ENCODE measurements around the gene RMND1. TPM values are rescaled to one million over a fixed set of nuclear protein-coding genes. Genes with fewer than 3 reads are reported as not detected.
A peak's percentile ranks its signal among the peaks of the same experiment; 100 is the strongest.

Gene RMND1
- total and polyA plus RNA-seq, 2 of the 13 experiments (the other 11 are each of a cell fraction or from before 2014, with no cell fraction given), result 34.0 to 72.5 TPM

DNA sequence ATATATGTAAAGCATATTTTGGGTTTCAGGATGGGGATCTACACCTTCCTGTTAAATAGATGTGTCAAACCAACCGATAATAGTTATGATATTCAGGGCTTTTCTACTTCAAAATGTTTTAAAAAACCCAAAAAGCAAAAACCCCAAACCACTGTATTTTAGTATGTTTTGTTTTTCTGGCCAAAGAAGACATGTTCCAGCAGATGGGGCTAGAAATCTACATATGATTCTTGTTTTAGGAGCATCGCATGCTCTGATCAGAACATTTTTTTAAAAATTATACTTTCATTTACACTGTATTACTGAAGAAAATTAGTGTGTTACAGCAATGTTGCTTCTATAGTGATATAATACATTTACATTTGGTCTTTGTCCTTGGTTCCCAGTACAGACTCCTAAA, 11.0 kb downstream of the RMND1 start:
- H2AFZ ChIP-seq (ENCODE audit: low read length), result no peak overlapping the region
- ATAC-seq (peak; percentile 3; the same call in 1 of the 3 replicates), DNase-seq (ENCODE audit: low spot score) (no peak), FAIRE-seq (no peak)
- WGBS (ENCODE audit: low lambda C conversion rate), result 91% methylated on average over 2 of the region's 2 CpGs
- BruUV-seq (replicated peaks), result no TSS peak
- peak overlapping the region; percentile 51 for H3K4me2 ChIP-seq (ENCODE audit: low read depth, low read length)
- H3K79me2 ChIP-seq (ENCODE audit: insufficient read depth, low read length), result peaks cover 99% of the 10 kb centered on the region
- peaks cover 28% of the 10 kb centered on the region for H4K20me1 ChIP-seq (ENCODE audit: insufficient read depth, low read length)
- no peaks in the 10 kb centered on the region for H3K27me3 ChIP-seq (ENCODE audit: control insufficient read depth in 1 of 2, insufficient read depth in 2 of 2, low read length in 2 of 2)
- in situ Hi-C loops (cut with HindIII; ENCODE audit: extremely low pct_ligation_motif_present, low pct_unique_long_range_greater_than_20kb) (loop anchor here (5.0 kb wide), 1 partner anchor 36 kb away; no protein-coding TSS in a partner anchor), intact Hi-C loops (cut with micrococcal nuclease; ENCODE audit: unreplicated experiment) (loop anchor here (1.0 to 10.0 kb wide), 5 partner anchors 35 to 824 kb away; partner anchors contain the start of gene CCDC170)
- no peaks in the 10 kb centered on the region for H3K9me3 ChIP-seq (ENCODE audit: low read length)
- ChIA-PET POLR2A (interaction anchor here (3.7 kb wide), 1 partner anchor 11 kb away, joined by 30 read pairs; the partner anchor contains the start of gene RMND1), CTCF (ENCODE audit: low intra/inter-chr PET ratio, low total read pairs) (interaction anchor here (2.5 kb wide), 1 partner anchor 35 kb away, joined by 23 read pairs; no protein-coding TSS in a partner anchor)
- peaks cover 6 to 25% of the 10 kb centered on the region in 2 experiments for H3K36me3 ChIP-seq (replicated peaks in 1 of 2; ENCODE audit: control insufficient read depth in 1 of 2, insufficient read depth in 2 of 2, low read length in 2 of 2)
- peak overlapping the region; percentile 2; the same call in 1 of the 2 replicates for H3K9ac ChIP-seq (ENCODE audit: insufficient read depth, low read depth, low read length)
- H3K4me1 ChIP-seq (ENCODE audit: insufficient read depth, low read length), result peaks cover 96% of the 10 kb centered on the region
- H3K4me3 ChIP-seq (replicated peaks in 1 of 3; ENCODE audit: insufficient read depth in 1 of 3, low read depth in 2 of 3, low read length in 3 of 3), result peak overlapping the region in 2 of 3 experiments; percentile 0; a peak in 1 of 6 replicates
- H3K27ac ChIP-seq (ENCODE audit: extremely low read length, insufficient read depth, low read length), result peak overlapping the region; percentile 49
- TF ChIP-seq KAT7 (CRISPR knock-in tag; IDR thresholded peaks at IDR 0.05; ENCODE audit: borderline replicate concordance), result 0 out of 2 replicates have a peak, but pooled peaks have one; percentile 9
- TF ChIP-seq ZSCAN20 (CRISPR knock-in tag; IDR thresholded peaks at IDR 0.05; ENCODE audit: borderline replicate concordance), result no peak
- TF ChIP-seq, protein P1, sequence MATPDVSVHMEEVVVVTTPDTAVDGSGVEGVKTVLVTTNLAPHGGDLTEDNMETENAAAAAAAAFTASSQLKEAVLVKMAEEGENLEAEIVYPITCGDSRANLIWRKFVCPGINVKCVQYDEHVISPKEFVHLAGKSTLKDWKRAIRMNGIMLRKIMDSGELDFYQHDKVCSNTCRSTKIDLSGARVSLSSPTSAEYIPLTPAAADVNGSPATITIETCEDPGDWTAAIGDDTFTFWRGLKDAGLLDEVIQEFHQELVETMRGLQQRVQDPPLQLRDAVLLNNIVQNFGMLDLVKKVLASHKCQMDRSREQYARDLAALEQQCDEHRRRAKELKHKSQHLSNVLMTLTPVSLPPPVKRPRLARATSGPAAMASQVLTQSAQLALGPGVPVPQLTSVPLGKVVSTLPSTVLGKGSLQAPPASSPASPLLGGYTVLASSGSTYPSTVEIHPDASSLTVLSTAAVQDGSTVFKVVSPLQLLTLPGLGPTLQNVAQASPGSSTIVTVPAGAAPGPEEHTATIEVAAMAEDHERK (CRISPR knock-in tag; IDR thresholded peaks at IDR 0.05; ENCODE audit: low read depth), result no peak
- no peak for TF ChIP-seq ZFYVE20 (CRISPR knock-in tag; IDR thresholded peaks at IDR 0.05; ENCODE audit: borderline replicate concordance, low read depth)
- TF ChIP-seq KMT2B (CRISPR knock-in tag; IDR thresholded peaks at IDR 0.05), result 0 out of 2 replicates have a peak, but pooled peaks have one; percentile 39
- TF ChIP-seq ZBTB42 (CRISPR knock-in tag; IDR thresholded peaks at IDR 0.05), result no peak
- no peak for TF ChIP-seq MED13 (CRISPR knock-in tag; IDR thresholded peaks at IDR 0.05)
- no peak for TF ChIP-seq PTBP1 (IDR thresholded peaks at IDR 0.05; ENCODE audit: low read depth, low read length, poor library complexity, severe bottlenecking)
- TF ChIP-seq RBM39 (IDR thresholded peaks at IDR 0.05; ENCODE audit: low read depth, low read length, poor library complexity, severe bottlenecking), result no peak
- no peak for TF ChIP-seq ZNF354B (CRISPR knock-in tag; IDR thresholded peaks at IDR 0.05)
- TF ChIP-seq HOMEZ (CRISPR knock-in tag; IDR thresholded peaks at IDR 0.05; ENCODE audit: low read depth), result no peak
- TF ChIP-seq, protein P2, sequence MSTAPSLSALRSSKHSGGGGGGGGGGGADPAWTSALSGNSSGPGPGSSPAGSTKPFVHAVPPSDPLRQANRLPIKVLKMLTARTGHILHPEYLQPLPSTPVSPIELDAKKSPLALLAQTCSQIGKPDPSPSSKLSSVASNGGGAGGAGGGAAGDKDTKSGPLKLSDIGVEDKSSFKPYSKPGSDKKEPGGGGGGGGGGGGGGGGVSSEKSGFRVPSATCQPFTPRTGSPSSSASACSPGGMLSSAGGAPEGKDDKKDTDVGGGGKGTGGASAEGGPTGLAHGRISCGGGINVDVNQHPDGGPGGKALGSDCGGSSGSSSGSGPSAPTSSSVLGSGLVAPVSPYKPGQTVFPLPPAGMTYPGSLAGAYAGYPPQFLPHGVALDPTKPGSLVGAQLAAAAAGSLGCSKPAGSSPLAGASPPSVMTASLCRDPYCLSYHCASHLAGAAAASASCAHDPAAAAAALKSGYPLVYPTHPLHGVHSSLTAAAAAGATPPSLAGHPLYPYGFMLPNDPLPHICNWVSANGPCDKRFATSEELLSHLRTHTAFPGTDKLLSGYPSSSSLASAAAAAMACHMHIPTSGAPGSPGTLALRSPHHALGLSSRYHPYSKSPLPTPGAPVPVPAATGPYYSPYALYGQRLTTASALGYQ (CRISPR knock-in tag; IDR thresholded peaks at IDR 0.05), result 0 out of 2 replicates have a peak, but pooled peaks have one; percentile 27
- peak; percentile 41; the same call in 1 of the 2 replicates for TF ChIP-seq KDM5A (IDR thresholded peaks at IDR 0.05; ENCODE audit: borderline replicate concordance, low read length)
- TF ChIP-seq FOXK1 (CRISPR knock-in tag; IDR thresholded peaks at IDR 0.05; ENCODE audit: borderline replicate concordance, low read depth), result no peak
- TF ChIP-seq, protein P3, sequence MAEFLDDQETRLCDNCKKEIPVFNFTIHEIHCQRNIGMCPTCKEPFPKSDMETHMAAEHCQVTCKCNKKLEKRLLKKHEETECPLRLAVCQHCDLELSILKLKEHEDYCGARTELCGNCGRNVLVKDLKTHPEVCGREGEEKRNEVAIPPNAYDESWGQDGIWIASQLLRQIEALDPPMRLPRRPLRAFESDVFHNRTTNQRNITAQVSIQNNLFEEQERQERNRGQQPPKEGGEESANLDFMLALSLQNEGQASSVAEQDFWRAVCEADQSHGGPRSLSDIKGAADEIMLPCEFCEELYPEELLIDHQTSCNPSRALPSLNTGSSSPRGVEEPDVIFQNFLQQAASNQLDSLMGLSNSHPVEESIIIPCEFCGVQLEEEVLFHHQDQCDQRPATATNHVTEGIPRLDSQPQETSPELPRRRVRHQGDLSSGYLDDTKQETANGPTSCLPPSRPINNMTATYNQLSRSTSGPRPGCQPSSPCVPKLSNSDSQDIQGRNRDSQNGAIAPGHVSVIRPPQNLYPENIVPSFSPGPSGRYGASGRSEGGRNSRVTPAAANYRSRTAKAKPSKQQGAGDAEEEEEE (CRISPR knock-in tag; IDR thresholded peaks at IDR 0.05; ENCODE audit: borderline replicate concordance), result no peak
- TF ChIP-seq MATR3 (CRISPR knock-in tag; IDR thresholded peaks at IDR 0.05), result no peak
- TF ChIP-seq ZNF773 (CRISPR knock-in tag; IDR thresholded peaks at IDR 0.05; ENCODE audit: borderline replicate concordance), result no peak

Data from HepG2 (cell line).